ENCODE data around the gene IFITM5. TPM values are rescaled to one million over a fixed set of nuclear protein-coding genes. Genes with fewer than 3 reads are reported as not detected.
A peak's percentile ranks its signal among the peaks of the same experiment; 100 is the strongest.

Gene IFITM5
- total and polyA plus RNA-seq, 9 donors: not detected

- no peak overlapping the region for H3K4me3 ChIP-seq
- no peaks in the 10 kb centered on the region for H3K36me3 ChIP-seq
- no peaks in the 10 kb centered on the region for H3K4me1 ChIP-seq (ENCODE audit: insufficient read depth)
- H3K27me3 ChIP-seq: no peaks in the 10 kb centered on the region
- intact Hi-C loops (cut with DNase I): no loop called here
- TF ChIP-seq POLR2A (IDR thresholded peaks at IDR 0.05) (no peak), EP300 (IDR thresholded peaks at IDR 0.05) (no peak)
- TF ChIP-seq, protein P1, sequence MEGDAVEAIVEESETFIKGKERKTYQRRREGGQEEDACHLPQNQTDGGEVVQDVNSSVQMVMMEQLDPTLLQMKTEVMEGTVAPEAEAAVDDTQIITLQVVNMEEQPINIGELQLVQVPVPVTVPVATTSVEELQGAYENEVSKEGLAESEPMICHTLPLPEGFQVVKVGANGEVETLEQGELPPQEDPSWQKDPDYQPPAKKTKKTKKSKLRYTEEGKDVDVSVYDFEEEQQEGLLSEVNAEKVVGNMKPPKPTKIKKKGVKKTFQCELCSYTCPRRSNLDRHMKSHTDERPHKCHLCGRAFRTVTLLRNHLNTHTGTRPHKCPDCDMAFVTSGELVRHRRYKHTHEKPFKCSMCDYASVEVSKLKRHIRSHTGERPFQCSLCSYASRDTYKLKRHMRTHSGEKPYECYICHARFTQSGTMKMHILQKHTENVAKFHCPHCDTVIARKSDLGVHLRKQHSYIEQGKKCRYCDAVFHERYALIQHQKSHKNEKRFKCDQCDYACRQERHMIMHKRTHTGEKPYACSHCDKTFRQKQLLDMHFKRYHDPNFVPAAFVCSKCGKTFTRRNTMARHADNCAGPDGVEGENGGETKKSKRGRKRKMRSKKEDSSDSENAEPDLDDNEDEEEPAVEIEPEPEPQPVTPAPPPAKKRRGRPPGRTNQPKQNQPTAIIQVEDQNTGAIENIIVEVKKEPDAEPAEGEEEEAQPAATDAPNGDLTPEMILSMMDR (IDR thresholded peaks at IDR 0.05): no peak
- no peak overlapping the region for H3K27ac ChIP-seq
- 67 to 75% (median 69%) methylated on average over 10 of the region's 10 CpGs for WGBS, 3 donors
- no peak for DNase-seq
- H3K9me3 ChIP-seq: no peaks in the 10 kb centered on the region
Measured at GRCh38 chr11:251550-251949, 47.8 kb downstream of the IFITM5 start.

DNA sequence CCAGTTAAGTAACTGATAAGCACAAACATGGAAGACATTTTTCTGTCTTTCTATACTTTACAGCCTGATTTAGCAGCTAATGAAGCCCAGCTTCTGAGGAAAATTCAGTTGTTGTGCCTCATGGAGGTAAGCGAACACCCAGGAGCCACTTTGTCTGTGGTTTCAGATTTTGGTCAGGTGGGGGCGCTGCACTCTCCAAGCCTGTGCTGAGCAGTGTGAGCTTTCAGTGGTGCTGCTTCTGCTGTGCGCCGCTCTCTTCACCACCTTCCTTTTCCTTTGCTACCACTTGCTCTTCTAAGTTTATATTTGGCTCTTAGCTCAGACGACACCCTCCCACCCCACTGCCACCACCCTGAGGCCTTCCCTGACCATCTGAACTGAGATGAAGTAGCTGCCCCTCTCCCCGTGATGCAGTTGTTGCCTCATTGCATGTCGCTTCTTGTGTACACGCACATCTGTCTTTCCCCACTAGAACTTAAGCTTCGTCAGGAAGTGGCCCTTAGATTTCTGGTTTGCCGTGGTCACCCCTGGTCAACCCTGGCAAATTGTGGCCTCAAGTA, 48.5 kb downstream of the IFITM5 start:
- peak in 2 of 5 donors; percentile 56 to 65 for DNase-seq
- no peak for TF ChIP-seq EP300 (IDR thresholded peaks at IDR 0.05)
- TF ChIP-seq, protein P1 (IDR thresholded peaks at IDR 0.05): peak in 2 of 3 donors; percentile 13 to 30
- Histone ChIP-seq H3K27ac (no peak overlapping the region), H3K4me3 (no peak overlapping the region), H3K36me3 (no peaks in the 10 kb centered on the region), H3K4me1 (ENCODE audit: insufficient read depth) (no peaks in the 10 kb centered on the region), H3K27me3 (no peaks in the 10 kb centered on the region), H3K9me3 (no peaks in the 10 kb centered on the region)
- intact Hi-C loops (cut with DNase I): no loop called here
- 79 to 83% (median 79%) methylated on average over 10 of the region's 10 CpGs for WGBS, 3 donors

DNA sequence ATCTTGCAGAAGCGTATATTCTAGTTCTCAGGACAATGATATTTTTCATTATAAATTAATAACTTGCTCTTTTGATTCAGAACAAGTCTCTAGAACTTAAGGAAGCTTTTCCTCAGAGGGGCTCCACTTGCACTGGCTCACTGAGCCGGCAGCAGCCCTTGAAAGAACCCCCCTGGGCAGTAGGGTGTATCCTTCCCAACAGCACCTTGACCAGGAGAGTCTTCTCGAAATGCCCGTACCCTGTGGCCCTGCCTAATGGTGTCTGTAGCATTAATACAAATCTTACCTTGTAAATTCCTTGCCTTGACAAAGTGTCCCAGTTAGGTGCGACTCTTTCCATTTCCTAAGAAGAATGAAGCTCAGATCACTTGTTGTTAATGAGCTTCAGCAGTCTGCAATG, 49.1 kb downstream of the IFITM5 start:
- no peak for DNase-seq
- Histone ChIP-seq H3K27me3 (no peaks in the 10 kb centered on the region), H3K27ac (no peak overlapping the region), H3K4me3 (no peak overlapping the region), H3K9me3 (no peaks in the 10 kb centered on the region), H3K36me3 (no peaks in the 10 kb centered on the region), H3K4me1 (ENCODE audit: insufficient read depth) (no peaks in the 10 kb centered on the region)
- intact Hi-C loops (cut with DNase I): no loop called here
- 86 to 92% (median 91%) methylated on average over 5 of the region's 5 CpGs for WGBS, 3 donors
- TF ChIP-seq POLR2A (IDR thresholded peaks at IDR 0.05) (no peak), EP300 (IDR thresholded peaks at IDR 0.05) (no peak)
- TF ChIP-seq, protein P1 (IDR thresholded peaks at IDR 0.05): no peak

DNA sequence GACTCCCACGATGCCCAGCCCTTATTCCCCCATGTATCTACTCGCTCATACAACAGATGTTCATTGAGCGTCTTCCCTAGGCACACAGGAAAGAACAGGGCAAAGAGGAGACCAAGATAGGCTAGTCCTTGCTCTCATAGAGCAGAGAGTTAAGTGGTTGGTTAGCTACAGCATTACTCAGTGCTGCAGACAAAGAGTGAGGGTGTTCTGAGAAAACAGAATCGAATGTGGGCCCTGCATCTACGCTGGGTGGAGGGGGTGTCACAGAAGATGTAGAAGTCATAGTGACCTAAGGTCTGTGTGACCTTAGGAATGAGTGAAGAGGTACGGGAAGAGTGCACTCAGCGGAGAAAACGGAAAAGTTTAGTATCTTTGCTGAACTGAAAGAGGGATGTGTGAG, 50.3 kb downstream of the IFITM5 start:
- intact Hi-C loops (cut with DNase I): loop anchor here in 1 of 4 donors (5.0 kb wide), 1 partner anchor 33 kb away; no protein-coding TSS in a partner anchor
- no peak overlapping the region for H3K4me3 ChIP-seq
- TF ChIP-seq, protein P1 (IDR thresholded peaks at IDR 0.05): no peak
- TF ChIP-seq POLR2A (IDR thresholded peaks at IDR 0.05) (no peak), EP300 (IDR thresholded peaks at IDR 0.05) (no peak)
- WGBS, 3 donors: 72 to 87% (median 85%) methylated on average over 8 of the region's 8 CpGs
- no peaks in the 10 kb centered on the region for H3K27me3 ChIP-seq
- no peak for DNase-seq
- H3K9me3 ChIP-seq: no peaks in the 10 kb centered on the region
- H3K4me1 ChIP-seq (ENCODE audit: insufficient read depth): no peaks in the 10 kb centered on the region
- no peaks in the 10 kb centered on the region for H3K36me3 ChIP-seq
- no peak overlapping the region for H3K27ac ChIP-seq

Small RNAs within 50 kb of the gene (small RNA-seq; reads per million reads assigned to genes)
- not detected for gene AC136475.6

Other genes with a start within 250 kb of the IFITM5 start
- not detected for gene SCGB1C1, start 106.4 kb downstream of the IFITM5 start, total RNA-seq
- gene SCGB1C1, start 106.4 kb downstream of the IFITM5 start, polyA plus RNA-seq: not detected
- 10 to 100 TPM; 24.6 to 76.6 (median 65.5) TPM for gene BET1L, start 92.1 kb downstream of the IFITM5 start, total RNA-seq
- 10 to 100 TPM; 38.9 to 51.6 TPM for gene BET1L, start 92.1 kb downstream of the IFITM5 start, polyA plus RNA-seq
- 100 to 1,000 TPM in 1 of 7 donors, 10 to 100 TPM in 6; 53.4 to 119 (median 87.4) TPM for gene RIC8A, start 91.8 kb downstream of the IFITM5 start, total RNA-seq
- gene RIC8A, start 91.8 kb downstream of the IFITM5 start, polyA plus RNA-seq: 10 to 100 TPM; 33.6 to 56.4 TPM
- gene SIRT3, start 63.2 kb downstream of the IFITM5 start, total RNA-seq: 10 to 100 TPM; 11.1 to 24.4 (median 22.7) TPM
- 10 to 100 TPM; 17.4 to 21.5 TPM for gene SIRT3, start 63.2 kb downstream of the IFITM5 start, polyA plus RNA-seq
- 10 to 100 TPM; 66.2 to 80.1 (median 75.8) TPM for gene PSMD13, start 62.5 kb downstream of the IFITM5 start, total RNA-seq
- 10 to 100 TPM; 74.9 to 88.9 TPM for gene PSMD13, start 62.5 kb downstream of the IFITM5 start, polyA plus RNA-seq
- 1 to 10 TPM in 1 of 7 donors, under 1 TPM in 4, not detected in 2; 0.15 to 1.1 (median 0.20) TPM for gene NLRP6, start 21.1 kb downstream of the IFITM5 start, total RNA-seq
- under 1 TPM in 1 of 2 donors, not detected in 1; 0.02 TPM for gene NLRP6, start 21.1 kb downstream of the IFITM5 start, polyA plus RNA-seq
- gene PGGHG, start 10.4 kb downstream of the IFITM5 start, total RNA-seq: 10 to 100 TPM in 4 of 7 donors, 1 to 10 TPM in 3; 3.3 to 21.3 (median 10.6) TPM
- 1 to 10 TPM in 1 of 2 donors, under 1 TPM in 1; 0.25 to 6.1 TPM for gene PGGHG, start 10.4 kb downstream of the IFITM5 start, polyA plus RNA-seq
- gene IFITM2, start 8.3 kb upstream of the IFITM5 start, total RNA-seq: 1,000 to 10,000 TPM in 1 of 7 donors, 100 to 1,000 TPM in 6; 207 to 1,149 (median 546) TPM
- 100 to 1,000 TPM; 306 to 616 TPM for gene IFITM2, start 8.3 kb upstream of the IFITM5 start, polyA plus RNA-seq
- 100 to 1,000 TPM; 317 to 760 (median 496) TPM for gene IFITM1, start 14.5 kb upstream of the IFITM5 start, total RNA-seq
- 100 to 1,000 TPM; 211 to 748 TPM for gene IFITM1, start 14.5 kb upstream of the IFITM5 start, polyA plus RNA-seq
- 1,000 to 10,000 TPM in 2 of 7 donors, 100 to 1,000 TPM in 5; 150 to 1,394 (median 665) TPM for gene IFITM3, start 21.3 kb upstream of the IFITM5 start, total RNA-seq
- 1,000 to 10,000 TPM in 1 of 2 donors, 100 to 1,000 TPM in 1; 506 to 1,096 TPM for gene IFITM3, start 21.3 kb upstream of the IFITM5 start, polyA plus RNA-seq
- gene B4GALNT4, start 70.0 kb upstream of the IFITM5 start, total RNA-seq: 10 to 100 TPM; 14.7 to 90.3 (median 52.5) TPM
- gene B4GALNT4, start 70.0 kb upstream of the IFITM5 start, polyA plus RNA-seq: 10 to 100 TPM in 1 of 2 donors, 1 to 10 TPM in 1; 1.3 to 58.1 TPM
- gene PKP3, start 94.7 kb upstream of the IFITM5 start, total RNA-seq: 10 to 100 TPM in 1 of 7 donors, 1 to 10 TPM in 4, under 1 TPM in 2; 0.30 to 56.8 (median 3.4) TPM
- gene PKP3, start 94.7 kb upstream of the IFITM5 start, polyA plus RNA-seq: under 1 TPM in 1 of 2 donors, not detected in 1; 0.21 TPM
- 10 to 100 TPM; 15.0 to 52.6 (median 27.5) TPM for gene SIGIRR, start 115.5 kb upstream of the IFITM5 start, total RNA-seq
- 10 to 100 TPM in 1 of 2 donors, 1 to 10 TPM in 1; 1.5 to 39.5 TPM for gene SIGIRR, start 115.5 kb upstream of the IFITM5 start, polyA plus RNA-seq
- 10 to 100 TPM in 1 of 7 donors, 1 to 10 TPM in 2, under 1 TPM in 4; 0.15 to 11.4 (median 0.82) TPM for gene ANO9, start 142.5 kb upstream of the IFITM5 start, total RNA-seq
- gene ANO9, start 142.5 kb upstream of the IFITM5 start, polyA plus RNA-seq: under 1 TPM; 0.12 to 0.31 TPM
- gene PTDSS2, start 150.8 kb upstream of the IFITM5 start, total RNA-seq: 10 to 100 TPM; 34.4 to 56.5 (median 42.7) TPM
- 10 to 100 TPM; 17.1 to 38.6 TPM for gene PTDSS2, start 150.8 kb upstream of the IFITM5 start, polyA plus RNA-seq
- 100 to 1,000 TPM; 105 to 233 (median 169) TPM for gene RNH1, start 207.7 kb upstream of the IFITM5 start, total RNA-seq
- gene RNH1, start 207.7 kb upstream of the IFITM5 start, polyA plus RNA-seq: 100 to 1,000 TPM in 1 of 2 donors, 10 to 100 TPM in 1; 17.4 to 147 TPM
- 10 to 100 TPM; 21.3 to 49.6 (median 36.3) TPM for gene HRAS, start 236.1 kb upstream of the IFITM5 start, total RNA-seq
- gene HRAS, start 236.1 kb upstream of the IFITM5 start, polyA plus RNA-seq: 10 to 100 TPM in 1 of 2 donors, 1 to 10 TPM in 1; 4.3 to 38.0 TPM
- 1 to 10 TPM in 6 of 7 donors, under 1 TPM in 1; 0.60 to 6.2 (median 2.0) TPM for gene LRRC56, start 238.0 kb upstream of the IFITM5 start, total RNA-seq
- gene LRRC56, start 238.0 kb upstream of the IFITM5 start, polyA plus RNA-seq: 1 to 10 TPM in 1 of 2 donors, not detected in 1; 2.1 TPM

All from ovary (tissue), 9 donors.